ENCODE data around the gene GJB4. TPM values are rescaled to one million over a fixed set of nuclear protein-coding genes. Genes with fewer than 3 reads are reported as not detected.

Gene GJB4
- total and polyA plus RNA-seq, 4 donors: not detected

- DNase-seq (ENCODE audit: low spot score): no peak
- no peak for TF ChIP-seq CTCF (IDR thresholded peaks at IDR 0.05; ENCODE audit: low read depth, low read length, missing input control)
- TF ChIP-seq SP1 (IDR thresholded peaks at IDR 0.05): no peak
- TF ChIP-seq FOXA1 (IDR thresholded peaks at IDR 0.05): no peak
- no peak for TF ChIP-seq RXRA (IDR thresholded peaks at IDR 0.05)
- TF ChIP-seq YY1 (IDR thresholded peaks at IDR 0.05): no peak
- no peak for TF ChIP-seq TAF1 (conservative IDR thresholded peaks at IDR 0.05)
- TF ChIP-seq MAX (IDR thresholded peaks at IDR 0.05): no peak
- TF ChIP-seq EGR1 (IDR thresholded peaks at IDR 0.05; ENCODE audit: low read depth in 2 of 2): no peak
- TF ChIP-seq GABPA (IDR thresholded peaks at IDR 0.05 in 1 of 2, conservative IDR thresholded peaks at IDR 0.05 in 1 of 2): no peak
- no peak for TF ChIP-seq RAD21 (IDR thresholded peaks at IDR 0.05)
- TF ChIP-seq HNF4A (conservative IDR thresholded peaks at IDR 0.05): no peak
- TF ChIP-seq JUND (IDR thresholded peaks at IDR 0.05): no peak
- no peak for TF ChIP-seq NR2F2 (IDR thresholded peaks at IDR 0.05)
- TF ChIP-seq REST (IDR thresholded peaks at IDR 0.05): no peak
- no peak for TF ChIP-seq FOXA2 (IDR thresholded peaks at IDR 0.05)
- TF ChIP-seq HNF4G (IDR thresholded peaks at IDR 0.05): no peak
- no peak for TF ChIP-seq ZBTB33 (IDR thresholded peaks at IDR 0.05)
- TF ChIP-seq ATF3 (IDR thresholded peaks at IDR 0.05): no peak
Observed at GRCh38 chr1:34711485-34711884, 48.1 kb upstream of the GJB4 start.

More at GRCh38 chr1:34711485-34711884, 48.1 kb upstream of the GJB4 start:
- H3K27ac ChIP-seq (ENCODE audit: low read depth in 1 of 2, low read length in 2 of 2): no peak overlapping the region
- no peak overlapping the region for H3K9ac ChIP-seq (ENCODE audit: low read depth in 1 of 2, low read length in 2 of 2)
- no peaks in the 10 kb centered on the region for H3K27me3 ChIP-seq (ENCODE audit: control insufficient read depth in 4 of 4, insufficient read depth in 4 of 4, low read length in 3 of 4)
- H3K36me3 ChIP-seq (ENCODE audit: control insufficient read depth in 4 of 4, insufficient read depth in 3 of 4, low read depth in 1 of 4, low read length in 3 of 4): no peaks in the 10 kb centered on the region
- no peak overlapping the region for H3K4me3 ChIP-seq (ENCODE audit: low read depth in 1 of 3, low read length in 3 of 3)
- no peaks in the 10 kb centered on the region for H3K9me3 ChIP-seq (ENCODE audit: control insufficient read depth in 4 of 4, low read length in 3 of 4)
- H3K4me1 ChIP-seq (ENCODE audit: control insufficient read depth in 4 of 4, insufficient read depth in 4 of 4, low read length in 3 of 4): no peaks in the 10 kb centered on the region
- 86% methylated on average over 4 of the region's 4 CpGs for WGBS
